HG03457 (cell line): ENCODE results near the gene TOR1B.
A peak's percentile ranks its signal among the peaks of the same experiment; 100 is the strongest.
"Not testable (repeated sequence)": the region's sequence is repeated elsewhere in the genome, so short reads cannot be mapped to it uniquely, and the experiment has no call there.

Experiments used
- ATAC-seq: cut with Tn5 transposase; IDR thresholded peaks from one replicate; pipeline ENCODE4 v1.9.1; 2021; ENCODE audit warnings: moderate number of reproducible peaks; ENCODE audit not compliant: unreplicated experiment

TOR1B gene

GRCh38 chr9:129802833-129803675 lies at the start of gene TOR1B:
TSS of gene TOR1B (plus strand) at chr9:129803184. CDS start at chr9:129803213, 29 bp downstream.
- peak; percentile 74 for ATAC-seq

- ATAC-seq = no peak
These were observed 47.8 kb upstream of the TOR1B start for GRCh38 chr9:129755151-129755550.

- no peak for ATAC-seq
These were observed 46.8 kb upstream of the TOR1B start for GRCh38 chr9:129756191-129756590.

GRCh38 chr9:129757045-129757444 lies 45.9 kb upstream of the TOR1B start:
- ATAC-seq = no peak

GRCh38 chr9:129759319-129759718 lies 43.7 kb upstream of the TOR1B start:
- ATAC-seq = no peak

- no peak for ATAC-seq
These were observed 43.0 kb upstream of the TOR1B start for GRCh38 chr9:129759804-129760502.

- ATAC-seq = not testable (repeated sequence)
These were observed 42.2 kb upstream of the TOR1B start for GRCh38 chr9:129760784-129761183.

GRCh38 chr9:129761293-129761900 lies 41.6 kb upstream of the TOR1B start:
- no peak for ATAC-seq

- ATAC-seq = no peak
These were observed 41.0 kb upstream of the TOR1B start for GRCh38 chr9:129761901-129762369.

GRCh38 chr9:129762370-129762984 lies 40.5 kb upstream of the TOR1B start:
- ATAC-seq = not testable (repeated sequence)

GRCh38 chr9:129762985-129763926 lies 39.7 kb upstream of the TOR1B start:
- no peak for ATAC-seq

- no peak for ATAC-seq
These were observed 37.1 kb upstream of the TOR1B start for GRCh38 chr9:129765764-129766317.

GRCh38 chr9:129768486-129768885 lies 34.5 kb upstream of the TOR1B start:
- ATAC-seq = no peak

GRCh38 chr9:129769669-129770068 lies 33.3 kb upstream of the TOR1B start:
- ATAC-seq = no peak

GRCh38 chr9:129770741-129771140 lies 32.2 kb upstream of the TOR1B start:
- no peak for ATAC-seq

- no peak for ATAC-seq
These were observed 29.5 kb upstream of the TOR1B start for GRCh38 chr9:129773262-129774048.

- ATAC-seq = no peak
These were observed 28.1 kb upstream of the TOR1B start for GRCh38 chr9:129774791-129775447.

- no peak for ATAC-seq
These were observed 27.6 kb upstream of the TOR1B start for GRCh38 chr9:129775448-129775798.

- not testable (repeated sequence) for ATAC-seq
These were observed 26.9 kb upstream of the TOR1B start for GRCh38 chr9:129776096-129776495.
